ENCODE data around the gene PTPRD. TPM values are rescaled to one million over a fixed set of nuclear protein-coding genes. Genes with fewer than 3 reads are reported as not detected.

The PTPRD gene
- polyA plus RNA-seq, 4 donors: 2.1 to 5.6 (median 3.9) TPM

DNA sequence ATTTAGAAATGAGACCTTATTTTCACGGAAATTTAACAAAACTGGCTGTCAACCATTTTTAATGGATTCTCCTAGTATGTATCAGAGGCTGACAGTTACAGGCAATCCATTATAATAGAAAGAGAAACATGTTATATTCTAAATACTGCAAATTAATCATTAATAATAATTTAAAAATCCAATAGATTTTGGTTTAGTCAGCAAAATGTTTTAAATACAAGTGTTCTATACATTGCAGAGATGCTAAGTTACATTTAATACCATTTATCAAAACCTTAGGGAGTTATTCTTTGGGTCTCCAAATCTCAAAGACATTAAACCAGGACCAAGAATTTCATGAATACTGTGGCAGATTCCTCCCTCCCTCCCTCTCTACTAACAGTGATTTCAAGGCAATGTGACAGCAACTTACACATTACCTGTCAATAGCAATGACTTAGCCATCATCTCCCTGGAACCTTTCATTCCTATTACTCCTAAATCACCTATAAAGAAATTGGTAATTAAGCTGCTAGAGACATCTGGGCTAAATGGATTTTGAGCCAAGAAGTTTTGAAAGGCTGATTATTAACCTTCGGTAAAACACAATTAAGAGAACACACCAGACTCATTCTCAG, 2044.7 kb downstream of the PTPRD start:
- H3K9me3 ChIP-seq (ENCODE audit: control insufficient read depth in 2 of 2, insufficient read depth in 1 of 2, low read depth in 1 of 2, low read length in 1 of 2): no peaks in the 10 kb centered on the region
- DNase-seq: no peak
- FAIRE-seq: no peak
- no peaks in the 10 kb centered on the region for H3K4me1 ChIP-seq (ENCODE audit: control insufficient read depth in 3 of 3, insufficient read depth in 2 of 3, low read depth in 1 of 3, low read length in 2 of 3)
- no peaks in the 10 kb centered on the region for H3K36me3 ChIP-seq (ENCODE audit: control insufficient read depth in 3 of 3, insufficient read depth in 2 of 3, low read depth in 1 of 3, low read length in 3 of 3)
- 72 to 86% (median 79%) methylated on average over 2 of the region's 2 CpGs for WGBS, 3 donors
- no peaks in the 10 kb centered on the region for H3K27me3 ChIP-seq (ENCODE audit: control insufficient read depth in 3 of 3, insufficient read depth in 3 of 3, low read length in 3 of 3)
- no peak overlapping the region for H3K4me3 ChIP-seq (ENCODE audit: low read depth in 1 of 3, low read length in 3 of 3)
- H3K27ac ChIP-seq (ENCODE audit: low read depth in 1 of 3, low read length in 2 of 3): no peak overlapping the region

- no peaks in the 10 kb centered on the region for H3K27me3 ChIP-seq (ENCODE audit: control insufficient read depth in 3 of 3, insufficient read depth in 3 of 3, low read length in 3 of 3)
- H3K36me3 ChIP-seq (ENCODE audit: control insufficient read depth in 3 of 3, insufficient read depth in 2 of 3, low read depth in 1 of 3, low read length in 3 of 3): no peaks in the 10 kb centered on the region
- WGBS, 3 donors: 60 to 84% (median 64%) methylated on average over 6 of the region's 6 CpGs
- no peaks in the 10 kb centered on the region for H3K4me1 ChIP-seq (ENCODE audit: control insufficient read depth in 3 of 3, insufficient read depth in 2 of 3, low read depth in 1 of 3, low read length in 2 of 3)
- H3K4me3 ChIP-seq (ENCODE audit: low read depth in 1 of 3, low read length in 3 of 3): no peak overlapping the region
- no peaks in the 10 kb centered on the region for H3K9me3 ChIP-seq (ENCODE audit: control insufficient read depth in 2 of 2, insufficient read depth in 1 of 2, low read depth in 1 of 2, low read length in 1 of 2)
- no peak overlapping the region for H3K27ac ChIP-seq (ENCODE audit: low read depth in 1 of 3, low read length in 2 of 3)
- FAIRE-seq (no peak), DNase-seq (no peak)
Observed at GRCh38 chr9:8564960-8565359, 2047.8 kb downstream of the PTPRD start.

DNA sequence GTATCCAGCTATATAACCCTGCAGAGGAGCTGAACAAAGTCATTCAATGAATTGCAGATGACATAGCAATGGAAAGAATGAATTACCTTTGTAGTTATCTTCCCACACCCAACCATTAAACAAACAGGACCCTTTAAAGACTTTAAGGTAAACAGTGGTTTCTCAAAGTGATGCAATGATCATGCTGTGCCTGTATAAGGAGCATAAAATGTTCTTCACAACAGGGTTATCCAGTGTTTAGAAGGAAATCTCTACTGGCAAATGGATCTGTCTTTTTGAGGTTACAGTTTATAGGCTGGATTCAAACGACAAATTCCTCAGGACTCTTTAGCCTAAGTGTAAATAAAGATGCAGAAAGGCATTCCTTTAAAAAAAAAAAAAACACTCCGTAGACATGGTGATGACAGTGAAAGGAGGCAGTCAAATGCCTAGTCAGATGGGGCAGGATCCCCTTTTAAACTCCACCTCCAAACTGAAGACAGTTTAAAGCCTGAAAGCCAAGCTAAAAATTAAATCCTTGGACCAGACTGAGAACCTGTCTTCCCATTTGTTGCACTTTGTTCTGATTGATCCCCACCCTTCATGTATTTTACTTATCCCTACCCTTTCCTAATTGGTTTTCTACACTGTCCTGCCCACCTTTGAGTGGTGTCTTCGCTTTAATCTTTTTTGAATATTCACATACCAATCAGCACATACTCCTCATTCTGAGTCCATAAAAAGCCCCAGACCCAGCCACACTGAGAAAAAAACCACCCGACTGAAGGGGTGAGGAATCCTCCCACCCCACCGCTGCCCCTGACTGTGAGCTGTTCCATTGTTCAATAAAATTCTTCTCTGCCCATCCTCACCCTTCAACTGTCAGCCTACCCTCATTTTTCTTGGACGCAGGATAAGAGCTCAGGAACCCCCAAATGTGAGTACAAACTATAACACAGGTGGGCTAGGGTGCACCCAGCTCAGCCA, 2052.0 kb downstream of the PTPRD start:
- FAIRE-seq: no peak
- H3K4me3 ChIP-seq (ENCODE audit: low read depth in 1 of 3, low read length in 3 of 3): no peak overlapping the region
- WGBS, 3 donors: 67 to 77% (median 72%) methylated on average over 6 of the region's 6 CpGs
- DNase-seq: peak in 1 of 2 donors; percentile 5
- H3K9me3 ChIP-seq (ENCODE audit: control insufficient read depth in 2 of 2, insufficient read depth in 1 of 2, low read depth in 1 of 2, low read length in 1 of 2): no peaks in the 10 kb centered on the region
- no peaks in the 10 kb centered on the region for H3K36me3 ChIP-seq (ENCODE audit: control insufficient read depth in 3 of 3, insufficient read depth in 2 of 3, low read depth in 1 of 3, low read length in 3 of 3)
- no peaks in the 10 kb centered on the region for H3K27me3 ChIP-seq (ENCODE audit: control insufficient read depth in 3 of 3, insufficient read depth in 3 of 3, low read length in 3 of 3)
- no peaks in the 10 kb centered on the region for H3K4me1 ChIP-seq (ENCODE audit: control insufficient read depth in 3 of 3, insufficient read depth in 2 of 3, low read depth in 1 of 3, low read length in 2 of 3)
- no peak overlapping the region for H3K27ac ChIP-seq (ENCODE audit: low read depth in 1 of 3, low read length in 2 of 3)

DNA sequence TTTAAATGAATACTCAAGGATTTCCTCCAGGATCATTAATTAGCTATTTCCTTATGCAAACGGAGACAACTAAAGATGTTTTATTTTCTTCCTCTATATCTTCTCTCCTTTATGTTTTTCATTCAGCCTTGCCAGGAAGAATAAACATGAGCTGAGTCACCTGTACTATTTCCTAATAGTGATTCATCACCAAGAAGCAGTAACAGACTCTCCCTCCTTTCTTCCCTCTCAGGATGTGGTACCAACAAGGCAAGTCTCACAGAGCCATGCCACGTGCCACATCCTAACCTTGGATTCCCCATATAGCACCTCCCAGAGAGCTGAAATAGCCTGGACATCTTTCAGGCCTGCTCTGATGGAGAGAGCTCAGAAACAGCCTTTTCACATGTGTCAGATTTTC, 2054.6 kb downstream of the PTPRD start:
- 64 to 73% (median 71%) methylated on average over 2 of the region's 2 CpGs for WGBS, 3 donors
- H3K27me3 ChIP-seq (ENCODE audit: control insufficient read depth in 3 of 3, insufficient read depth in 3 of 3, low read length in 3 of 3): no peaks in the 10 kb centered on the region
- no peaks in the 10 kb centered on the region for H3K9me3 ChIP-seq (ENCODE audit: control insufficient read depth in 2 of 2, insufficient read depth in 1 of 2, low read depth in 1 of 2, low read length in 1 of 2)
- no peaks in the 10 kb centered on the region for H3K4me1 ChIP-seq (ENCODE audit: control insufficient read depth in 3 of 3, insufficient read depth in 2 of 3, low read depth in 1 of 3, low read length in 2 of 3)
- H3K4me3 ChIP-seq (ENCODE audit: low read depth in 1 of 3, low read length in 3 of 3): no peak overlapping the region
- DNase-seq (no peak), FAIRE-seq (no peak)
- H3K27ac ChIP-seq (ENCODE audit: low read depth in 1 of 3, low read length in 2 of 3): no peak overlapping the region
- H3K36me3 ChIP-seq (ENCODE audit: control insufficient read depth in 3 of 3, insufficient read depth in 2 of 3, low read depth in 1 of 3, low read length in 3 of 3): no peaks in the 10 kb centered on the region

GRCh38 chr9:8555762-8556500, 2056.9 kb downstream of the PTPRD start:
- no peak overlapping the region for H3K4me3 ChIP-seq (ENCODE audit: low read depth in 1 of 3, low read length in 3 of 3)
- no peaks in the 10 kb centered on the region for H3K36me3 ChIP-seq (ENCODE audit: control insufficient read depth in 3 of 3, insufficient read depth in 2 of 3, low read depth in 1 of 3, low read length in 3 of 3)
- no peaks in the 10 kb centered on the region for H3K27me3 ChIP-seq (ENCODE audit: control insufficient read depth in 3 of 3, insufficient read depth in 3 of 3, low read length in 3 of 3)
- H3K4me1 ChIP-seq (ENCODE audit: control insufficient read depth in 3 of 3, insufficient read depth in 2 of 3, low read depth in 1 of 3, low read length in 2 of 3): no peaks in the 10 kb centered on the region
- no peak overlapping the region for H3K27ac ChIP-seq (ENCODE audit: low read depth in 1 of 3, low read length in 2 of 3)
- 48 to 57% (median 55%) methylated on average over 4 of the region's 4 CpGs for WGBS, 3 donors
- H3K9me3 ChIP-seq (ENCODE audit: control insufficient read depth in 2 of 2, insufficient read depth in 1 of 2, low read depth in 1 of 2, low read length in 1 of 2): no peaks in the 10 kb centered on the region
- FAIRE-seq: no peak
- DNase-seq: no peak

DNA sequence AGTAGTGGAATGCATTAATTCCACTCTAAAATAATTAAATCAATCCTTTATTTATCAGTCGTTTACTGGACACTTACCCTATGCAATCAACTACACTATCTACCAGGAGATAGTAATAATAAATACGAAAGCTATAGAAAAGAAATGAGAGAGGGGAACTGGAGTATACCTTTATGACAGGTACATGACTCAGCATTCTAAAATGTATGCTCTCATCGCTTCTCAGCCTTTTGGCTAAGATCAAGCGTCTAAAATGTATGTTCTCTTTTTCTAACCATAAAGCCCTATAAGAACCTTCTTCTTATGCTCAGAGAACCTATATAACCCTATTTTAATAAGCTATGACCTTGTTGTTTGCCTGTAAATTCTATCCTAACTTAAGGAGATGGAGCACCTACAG, 2059.4 kb downstream of the PTPRD start:
- Histone ChIP-seq H3K27me3 (ENCODE audit: control insufficient read depth in 3 of 3, insufficient read depth in 3 of 3, low read length in 3 of 3) (no peaks in the 10 kb centered on the region), H3K4me3 (ENCODE audit: low read depth in 1 of 3, low read length in 3 of 3) (no peak overlapping the region), H3K36me3 (ENCODE audit: control insufficient read depth in 3 of 3, insufficient read depth in 2 of 3, low read depth in 1 of 3, low read length in 3 of 3) (no peaks in the 10 kb centered on the region), H3K9me3 (ENCODE audit: control insufficient read depth in 2 of 2, insufficient read depth in 1 of 2, low read depth in 1 of 2, low read length in 1 of 2) (no peaks in the 10 kb centered on the region), H3K27ac (ENCODE audit: low read depth in 1 of 3, low read length in 2 of 3) (no peak overlapping the region), H3K4me1 (ENCODE audit: control insufficient read depth in 3 of 3, insufficient read depth in 2 of 3, low read depth in 1 of 3, low read length in 2 of 3) (no peaks in the 10 kb centered on the region)
- 82 to 91% (median 85%) methylated on average over 4 of the region's 4 CpGs for WGBS, 3 donors
- no peak for FAIRE-seq
- DNase-seq: no peak

DNA sequence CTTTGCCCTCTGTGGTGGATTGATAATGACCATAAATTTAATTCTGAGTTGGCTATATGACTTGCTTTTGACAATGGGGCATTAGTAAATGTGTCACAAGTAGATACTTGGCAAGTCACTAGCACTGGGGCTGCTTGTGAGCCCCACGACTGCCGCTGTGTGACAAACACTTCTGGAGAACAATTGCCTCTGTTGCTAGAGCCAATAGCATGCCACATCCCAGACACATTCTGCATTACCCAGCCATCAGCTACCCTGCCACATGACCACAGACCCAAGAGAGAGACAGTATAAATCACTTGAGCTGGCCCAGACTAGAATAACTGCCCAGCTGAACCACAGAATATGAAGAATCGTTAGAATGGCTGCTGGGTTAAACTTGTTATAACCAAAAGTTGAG, 2060.1 kb downstream of the PTPRD start:
- H3K9me3 ChIP-seq (ENCODE audit: control insufficient read depth in 2 of 2, insufficient read depth in 1 of 2, low read depth in 1 of 2, low read length in 1 of 2): no peaks in the 10 kb centered on the region
- DNase-seq: no peak
- H3K36me3 ChIP-seq (ENCODE audit: control insufficient read depth in 3 of 3, insufficient read depth in 2 of 3, low read depth in 1 of 3, low read length in 3 of 3): no peaks in the 10 kb centered on the region
- FAIRE-seq: no peak
- H3K27ac ChIP-seq (ENCODE audit: low read depth in 1 of 3, low read length in 2 of 3): no peak overlapping the region
- no peak overlapping the region for H3K4me3 ChIP-seq (ENCODE audit: low read depth in 1 of 3, low read length in 3 of 3)
- no peaks in the 10 kb centered on the region for H3K27me3 ChIP-seq (ENCODE audit: control insufficient read depth in 3 of 3, insufficient read depth in 3 of 3, low read length in 3 of 3)
- H3K4me1 ChIP-seq (ENCODE audit: control insufficient read depth in 3 of 3, insufficient read depth in 2 of 3, low read depth in 1 of 3, low read length in 2 of 3): no peaks in the 10 kb centered on the region
- 92 to 93% (median 93%) methylated on average over 3 of the region's 3 CpGs for WGBS, 3 donors

- no peaks in the 10 kb centered on the region for H3K9me3 ChIP-seq (ENCODE audit: control insufficient read depth in 2 of 2, insufficient read depth in 1 of 2, low read depth in 1 of 2, low read length in 1 of 2)
- H3K27me3 ChIP-seq (ENCODE audit: control insufficient read depth in 3 of 3, insufficient read depth in 3 of 3, low read length in 3 of 3): no peaks in the 10 kb centered on the region
- no peak overlapping the region for H3K27ac ChIP-seq (ENCODE audit: low read depth in 1 of 3, low read length in 2 of 3)
- H3K4me1 ChIP-seq (ENCODE audit: control insufficient read depth in 3 of 3, insufficient read depth in 2 of 3, low read depth in 1 of 3, low read length in 2 of 3): no peaks in the 10 kb centered on the region
- DNase-seq (no peak), FAIRE-seq (no peak)
- 58 to 88% (median 79%) methylated on average over 1 of the region's 1 CpG for WGBS, 3 donors
- H3K36me3 ChIP-seq (ENCODE audit: control insufficient read depth in 3 of 3, insufficient read depth in 2 of 3, low read depth in 1 of 3, low read length in 3 of 3): no peaks in the 10 kb centered on the region
- no peak overlapping the region for H3K4me3 ChIP-seq (ENCODE audit: low read depth in 1 of 3, low read length in 3 of 3)
Observed at GRCh38 chr9:8549214-8549613, 2063.6 kb downstream of the PTPRD start.
